NCI-H2196 treated with DMSO at 0.1 percent for 48 hours (cell line): ENCODE results near the gene FAM117A.
"Not testable (repeated sequence)": the region's sequence is repeated elsewhere in the genome, so short reads cannot be mapped to it uniquely, and the experiment has no call there.

ENCODE experiments used
- DNase-seq: peaks from one replicate; lab custom pipeline; 2025; ENCODE audit not compliant: unreplicated experiment; lab: John Stamatoyannopoulos, UW

The FAM117A gene

GRCh38 chr17:49764559-49765180 lies 739 bp upstream of the FAM117A start:
- DNase-seq, result no peak

GRCh38 chr17:49762151-49762941 lies 1.6 kb downstream of the FAM117A start:
- DNase-seq, result no peak

GRCh38 chr17:49760932-49761558 lies 2.9 kb downstream of the FAM117A start:
- no peak for DNase-seq

GRCh38 chr17:49760296-49760695 lies 3.6 kb downstream of the FAM117A start:
- DNase-seq, result no peak

GRCh38 chr17:49759203-49759602 lies 4.7 kb downstream of the FAM117A start:
- DNase-seq, result no peak

GRCh38 chr17:49758464-49759010 lies 5.4 kb downstream of the FAM117A start:
- DNase-seq, result not testable (repeated sequence)

- DNase-seq, result no peak
Observed at GRCh38 chr17:49757151-49757777, 6.7 kb downstream of the FAM117A start.

GRCh38 chr17:49756323-49757150 lies 7.4 kb downstream of the FAM117A start:
- DNase-seq, result no peak

GRCh38 chr17:49755663-49756283 lies 8.2 kb downstream of the FAM117A start:
- DNase-seq, result no peak

GRCh38 chr17:49753959-49754391 lies 10.0 kb downstream of the FAM117A start:
- DNase-seq, result no peak

GRCh38 chr17:49752508-49752907 lies 11.4 kb downstream of the FAM117A start:
- DNase-seq, result no peak

GRCh38 chr17:49749730-49750129 lies 14.2 kb downstream of the FAM117A start:
- no peak for DNase-seq

- no peak for DNase-seq
Observed at GRCh38 chr17:49748791-49749190, 15.1 kb downstream of the FAM117A start.

GRCh38 chr17:49748223-49748622 lies 15.7 kb downstream of the FAM117A start:
- no peak for DNase-seq

GRCh38 chr17:49747632-49748031 lies 16.3 kb downstream of the FAM117A start:
- DNase-seq, result no peak

GRCh38 chr17:49746791-49747490 lies 17.0 kb downstream of the FAM117A start:
- DNase-seq, result no peak

- no peak for DNase-seq
Observed at GRCh38 chr17:49745175-49746139, 18.5 kb downstream of the FAM117A start.

- DNase-seq, result no peak
Observed at GRCh38 chr17:49742166-49742638, 21.7 kb downstream of the FAM117A start.
